ENCODE measurements around the gene PARP15.

DNA sequence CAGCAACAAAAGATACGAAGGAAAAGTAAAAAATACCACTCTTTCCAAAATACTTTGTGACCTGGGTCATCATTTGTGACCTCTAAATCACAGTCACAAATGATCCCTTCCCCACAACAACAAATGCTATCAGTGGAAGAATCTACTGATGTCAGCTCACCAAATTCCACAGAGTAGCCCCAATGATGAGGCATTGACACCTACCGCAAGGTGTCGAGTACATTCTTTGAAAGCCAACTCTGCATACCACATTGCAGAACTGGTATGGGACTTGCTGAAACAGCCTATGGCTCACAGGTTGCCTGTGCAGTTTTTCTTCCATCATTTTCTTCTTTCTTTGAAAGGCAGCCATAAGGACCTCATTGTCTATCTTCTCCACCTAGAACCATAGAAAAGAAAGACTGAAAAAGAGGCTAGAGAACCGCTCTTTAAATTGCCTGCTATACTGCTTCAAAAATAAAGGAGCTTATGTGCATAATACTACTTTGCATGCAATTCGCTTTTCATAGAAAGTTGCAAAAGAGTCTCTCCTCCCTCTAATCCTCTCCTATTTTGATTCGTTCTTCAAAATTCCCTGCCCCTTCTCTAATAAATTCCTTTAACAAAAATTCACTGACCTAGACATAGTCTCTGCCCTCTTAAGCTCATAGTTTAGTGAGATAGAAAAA, 41.4 kb upstream of the PARP15 start:
- TF ChIP-seq, protein P1, sequence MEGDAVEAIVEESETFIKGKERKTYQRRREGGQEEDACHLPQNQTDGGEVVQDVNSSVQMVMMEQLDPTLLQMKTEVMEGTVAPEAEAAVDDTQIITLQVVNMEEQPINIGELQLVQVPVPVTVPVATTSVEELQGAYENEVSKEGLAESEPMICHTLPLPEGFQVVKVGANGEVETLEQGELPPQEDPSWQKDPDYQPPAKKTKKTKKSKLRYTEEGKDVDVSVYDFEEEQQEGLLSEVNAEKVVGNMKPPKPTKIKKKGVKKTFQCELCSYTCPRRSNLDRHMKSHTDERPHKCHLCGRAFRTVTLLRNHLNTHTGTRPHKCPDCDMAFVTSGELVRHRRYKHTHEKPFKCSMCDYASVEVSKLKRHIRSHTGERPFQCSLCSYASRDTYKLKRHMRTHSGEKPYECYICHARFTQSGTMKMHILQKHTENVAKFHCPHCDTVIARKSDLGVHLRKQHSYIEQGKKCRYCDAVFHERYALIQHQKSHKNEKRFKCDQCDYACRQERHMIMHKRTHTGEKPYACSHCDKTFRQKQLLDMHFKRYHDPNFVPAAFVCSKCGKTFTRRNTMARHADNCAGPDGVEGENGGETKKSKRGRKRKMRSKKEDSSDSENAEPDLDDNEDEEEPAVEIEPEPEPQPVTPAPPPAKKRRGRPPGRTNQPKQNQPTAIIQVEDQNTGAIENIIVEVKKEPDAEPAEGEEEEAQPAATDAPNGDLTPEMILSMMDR (IDR thresholded peaks at IDR 0.05), result no peak
- no peak for TF ChIP-seq POLR2A (IDR thresholded peaks at IDR 0.05)
